NCI-H187 treated with DMSO at 0.1 percent for 48 hours (cell line): ENCODE data around the gene GRAMD2A.

Experiments used
- DNase-seq: peaks from one replicate; lab custom pipeline; 2025; lab: John Stamatoyannopoulos, UW

GRAMD2A gene

DNA sequence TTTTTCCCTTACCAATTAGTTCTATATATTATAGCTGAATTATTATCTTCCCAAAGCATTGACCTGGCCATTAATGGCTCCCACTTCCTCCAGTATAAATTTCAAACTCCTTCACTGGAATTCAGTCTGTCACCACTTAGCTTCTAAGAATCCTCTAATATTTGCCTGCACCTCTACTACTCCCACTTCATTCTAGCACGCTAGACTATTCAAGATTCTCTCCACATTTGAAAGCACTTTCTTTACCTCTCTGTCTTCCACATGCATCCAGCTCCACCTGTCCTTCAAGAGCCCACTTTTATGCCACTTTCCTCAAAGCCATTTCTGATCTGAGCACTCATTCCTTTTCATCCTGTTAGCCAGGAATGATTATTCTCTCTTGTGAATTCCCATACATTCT lies 64.4 kb downstream of the GRAMD2A start:
- DNase-seq = no peak

DNA sequence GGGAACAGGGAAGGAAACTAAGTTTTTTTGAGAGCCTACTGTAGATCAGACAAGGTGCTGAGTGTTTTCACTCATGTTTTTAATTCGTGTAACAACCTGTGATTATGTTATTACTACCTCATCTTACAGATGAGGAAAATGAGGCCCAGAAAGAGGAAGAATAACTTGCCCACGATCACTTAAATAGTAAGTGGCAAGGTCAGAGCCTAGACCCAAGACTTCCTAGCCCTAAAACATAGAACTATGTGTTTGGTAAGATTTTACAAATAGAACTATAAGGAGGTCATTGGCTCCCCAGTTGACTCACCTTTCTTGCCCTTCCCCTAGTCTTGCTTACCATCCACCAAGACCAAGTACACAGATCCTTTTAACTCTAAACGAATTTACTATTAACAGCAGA lies 65.7 kb downstream of the GRAMD2A start:
- DNase-seq = no peak

DNA sequence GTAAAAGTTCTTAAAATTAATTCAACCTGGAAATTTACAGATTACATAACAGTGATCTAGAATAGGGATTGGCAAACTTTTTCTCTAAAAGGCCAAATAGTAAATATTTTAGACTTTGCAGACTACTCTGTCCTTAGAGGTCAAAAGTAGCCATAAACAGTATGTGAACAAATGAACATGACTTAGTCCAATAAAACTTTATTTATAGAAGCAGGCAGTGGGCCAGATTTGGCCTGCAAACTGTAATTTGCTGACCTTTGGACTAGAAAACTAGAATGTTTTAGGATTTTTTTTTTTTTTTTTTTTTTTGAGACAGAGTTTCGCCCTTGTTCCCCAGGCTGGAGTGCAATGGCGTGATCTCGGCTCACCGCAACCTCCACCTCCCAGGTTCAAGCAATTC lies 67.3 kb downstream of the GRAMD2A start:
- DNase-seq = no peak

DNA sequence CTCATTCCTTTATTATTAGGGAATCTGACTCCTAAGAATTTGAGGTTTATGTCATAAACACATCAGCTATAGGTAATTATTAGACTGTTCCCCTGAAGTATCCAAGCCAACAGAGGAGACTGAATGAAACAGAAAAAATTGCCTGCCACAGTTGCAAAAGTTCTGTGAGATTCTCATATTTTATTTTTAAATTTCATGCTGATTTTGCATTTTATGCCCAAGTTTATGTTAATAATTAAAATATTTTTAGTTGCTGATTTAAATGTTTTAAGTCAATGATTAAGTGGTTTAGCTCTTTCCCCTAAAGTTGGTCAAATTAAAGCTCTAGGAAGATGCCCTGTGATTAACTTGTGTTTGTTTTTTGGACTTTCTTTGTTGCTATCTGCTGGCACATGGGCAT lies 69.2 kb downstream of the GRAMD2A start:
- no peak for DNase-seq

DNA sequence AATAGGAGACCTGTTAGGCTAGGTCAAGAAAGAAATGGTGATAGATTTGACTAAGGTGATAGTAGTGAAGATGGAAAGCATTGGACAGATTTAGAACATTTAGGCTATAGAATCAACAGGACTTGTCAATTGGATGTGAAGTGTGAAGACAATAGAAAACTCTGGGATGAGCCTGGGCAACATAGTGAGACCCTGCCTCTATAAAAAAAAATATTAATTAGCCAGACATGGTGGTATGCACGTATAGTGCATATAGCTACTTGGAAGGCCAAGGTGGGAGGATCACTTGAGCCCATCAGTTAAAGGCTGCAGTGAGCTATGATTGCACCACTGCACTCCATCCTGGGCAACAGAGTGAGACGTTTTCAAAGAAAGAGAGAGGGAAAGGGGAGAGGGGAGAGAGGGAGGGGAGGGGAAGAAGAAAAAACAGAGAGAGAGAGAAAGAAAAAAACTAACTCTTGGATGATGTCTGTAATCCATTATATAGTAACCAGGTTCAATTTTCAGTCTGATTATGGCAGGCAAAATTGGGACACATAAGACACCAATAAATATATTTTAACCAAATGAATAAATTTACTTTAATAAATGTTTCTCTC lies 69.8 kb downstream of the GRAMD2A start:
- no peak for DNase-seq

DNA sequence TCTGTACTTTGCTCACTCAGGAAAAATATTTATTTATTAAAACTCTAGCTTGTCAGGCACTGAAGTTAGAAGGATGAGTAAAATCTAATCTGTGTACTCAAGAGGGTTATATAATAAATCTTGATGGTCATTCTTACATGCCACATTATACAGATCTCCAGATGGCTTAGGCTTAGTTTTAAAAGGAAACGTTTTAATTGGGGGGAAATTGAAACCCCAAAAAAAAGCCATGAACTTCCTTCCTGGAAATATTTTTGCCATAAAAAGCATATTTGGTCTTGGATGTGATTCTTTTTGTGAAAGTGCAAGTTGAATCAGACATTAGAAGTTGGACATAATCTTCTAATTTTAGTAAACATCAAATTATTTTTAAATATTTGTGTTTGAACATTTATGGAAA lies 73.4 kb downstream of the GRAMD2A start:
- no peak for DNase-seq

DNA sequence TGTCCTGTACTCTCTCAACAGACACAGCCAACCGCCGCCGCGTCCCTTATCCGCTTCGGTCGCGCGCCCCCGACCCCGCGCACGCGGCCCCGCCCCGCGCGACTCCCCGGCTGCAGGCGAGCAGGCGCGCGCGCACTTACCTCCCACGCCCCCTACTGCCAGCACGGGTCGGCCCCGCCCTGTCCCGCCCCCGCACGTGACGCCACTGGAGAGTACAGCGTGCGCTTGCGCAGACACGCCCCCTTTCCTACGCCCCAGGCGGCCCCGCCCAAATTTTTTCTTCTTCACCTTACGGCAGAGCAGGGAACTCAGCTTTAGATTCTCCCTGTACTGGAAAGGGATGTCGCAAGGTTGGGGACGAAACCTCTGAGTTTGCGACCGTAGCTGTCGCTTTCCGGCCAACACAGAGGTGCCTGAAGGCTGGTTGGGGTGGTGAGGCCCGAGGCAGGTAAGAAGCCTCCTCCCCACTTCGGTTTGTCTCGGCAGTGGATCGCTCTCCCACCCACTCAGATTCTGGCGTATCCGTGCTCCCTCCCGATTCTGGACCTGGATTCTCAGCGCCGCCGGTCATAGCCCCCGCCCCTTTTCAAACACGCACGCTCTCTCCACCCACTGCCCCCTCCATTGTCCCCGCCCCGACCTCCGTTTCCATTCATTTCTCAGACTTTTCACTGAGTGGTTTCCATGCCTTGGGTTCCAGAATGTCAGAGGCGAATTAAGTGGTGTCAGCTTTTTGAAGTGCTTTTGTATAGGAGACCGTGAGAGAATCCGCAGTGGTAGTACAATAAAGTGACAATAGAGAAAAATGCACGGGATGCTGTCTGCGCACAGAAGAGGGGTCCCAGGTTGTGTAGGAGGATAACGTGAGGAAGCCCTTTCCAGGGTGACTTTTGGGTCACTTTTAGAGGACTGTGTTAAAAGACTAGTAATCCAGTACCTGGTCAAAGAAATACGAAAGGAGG lies 79.3 kb downstream of the GRAMD2A start, which contains the start of the genes MYO9A and SENP8:
MYO9A (minus strand) TSS at position 134 of the 962 bp plus-strand sequence. CDS start 71,587 bp downstream, outside the sequence.
SENP8 (plus strand) TSS at position 387 of the 962 bp plus-strand sequence. CDS start 21,221 bp downstream, outside the sequence.
- peak; percentile 95 for DNase-seq

DNA sequence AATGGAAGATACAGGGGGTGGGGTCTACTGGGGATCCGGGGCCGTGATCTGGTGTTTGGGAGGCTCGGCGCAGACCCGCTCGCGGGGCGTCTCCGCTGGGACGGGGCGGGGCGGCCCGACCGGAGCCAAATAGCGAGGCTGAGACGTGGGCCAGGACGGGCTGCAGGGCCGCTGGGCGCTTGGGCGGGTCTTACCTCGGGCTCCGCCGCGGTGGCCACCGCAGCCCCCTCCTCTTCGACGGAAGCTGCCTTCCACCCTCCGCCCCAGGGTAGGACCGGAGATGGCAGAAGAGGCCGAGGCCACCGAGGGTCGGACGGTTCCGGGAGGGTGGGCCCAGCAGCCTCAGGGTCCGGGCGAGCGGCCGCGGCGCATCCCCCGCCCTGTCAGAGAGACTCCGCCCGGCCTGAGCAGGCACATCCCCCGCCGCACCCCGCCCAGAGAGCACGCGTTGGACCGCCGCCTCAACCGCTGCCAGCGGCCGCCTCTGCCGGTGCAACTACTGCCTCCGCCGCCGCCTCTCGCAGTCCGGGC lies 80.0 kb downstream of the GRAMD2A start:
- DNase-seq = no peak

DNA sequence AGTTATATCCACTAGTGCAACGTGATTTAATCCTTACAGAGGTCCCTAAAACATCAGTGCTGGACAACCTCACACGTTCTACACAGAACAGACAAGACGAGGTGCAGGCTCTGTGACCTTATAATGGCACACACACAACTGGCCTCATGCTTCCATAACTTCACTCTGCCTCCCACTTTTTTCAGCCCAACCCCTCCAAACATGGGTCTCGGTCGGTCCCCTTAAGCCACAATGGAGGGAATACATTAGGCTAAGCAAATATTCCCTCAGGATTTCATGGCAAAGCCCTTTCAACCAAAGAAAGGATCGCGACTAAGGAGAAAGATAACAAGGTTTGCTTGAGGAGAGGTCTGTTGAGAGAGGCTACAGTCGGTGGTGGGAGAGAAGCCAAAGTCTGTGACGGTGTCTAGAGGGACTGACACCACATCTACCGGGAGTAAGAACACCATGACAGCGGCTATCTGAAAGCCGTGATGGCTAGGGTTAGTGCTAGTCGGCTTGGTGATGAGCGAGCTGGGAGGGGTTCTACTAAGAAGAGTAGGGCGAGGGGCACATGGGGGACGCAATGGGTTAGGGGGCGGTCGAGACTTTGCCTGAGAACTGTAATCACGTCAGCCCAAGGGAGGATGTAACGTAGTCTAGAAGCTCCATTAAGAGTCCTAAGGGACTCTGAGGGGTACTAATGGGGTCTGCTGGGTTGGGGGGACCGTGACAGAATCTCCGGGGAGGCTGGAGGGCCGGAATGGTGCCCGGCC lies 80.7 kb downstream of the GRAMD2A start:
- no peak for DNase-seq

DNA sequence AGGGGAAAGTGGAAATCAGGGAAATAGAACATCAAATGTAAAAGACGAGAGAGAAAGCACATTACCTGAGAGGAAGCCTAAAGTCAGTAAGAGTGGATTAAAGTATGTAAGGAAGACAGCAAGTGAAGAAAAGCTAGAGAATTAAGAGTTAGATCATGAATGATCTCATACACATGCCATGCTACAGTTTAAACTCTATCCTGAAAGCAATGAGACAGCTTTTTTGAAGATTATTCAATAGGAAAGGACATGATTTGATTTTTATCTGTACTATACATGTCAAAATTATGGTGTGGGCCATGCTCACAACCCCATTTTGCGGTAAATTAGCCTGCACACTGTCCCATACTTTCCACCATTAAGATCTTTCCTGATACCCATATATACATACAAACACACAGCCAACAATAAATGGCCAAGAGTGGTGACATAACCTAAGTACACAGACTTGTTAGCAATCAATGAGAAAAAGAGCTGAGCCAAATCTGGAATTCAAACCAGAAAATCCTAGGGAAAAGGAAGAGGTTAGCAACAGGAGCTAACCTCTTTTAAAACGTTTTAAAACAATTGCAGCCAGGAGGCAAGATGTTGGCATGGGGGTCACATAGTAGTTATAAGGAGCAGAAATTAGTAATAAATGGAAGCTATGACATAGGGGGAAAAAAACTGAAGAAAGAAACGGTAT lies 84.1 kb downstream of the GRAMD2A start:
- no peak for DNase-seq

DNA sequence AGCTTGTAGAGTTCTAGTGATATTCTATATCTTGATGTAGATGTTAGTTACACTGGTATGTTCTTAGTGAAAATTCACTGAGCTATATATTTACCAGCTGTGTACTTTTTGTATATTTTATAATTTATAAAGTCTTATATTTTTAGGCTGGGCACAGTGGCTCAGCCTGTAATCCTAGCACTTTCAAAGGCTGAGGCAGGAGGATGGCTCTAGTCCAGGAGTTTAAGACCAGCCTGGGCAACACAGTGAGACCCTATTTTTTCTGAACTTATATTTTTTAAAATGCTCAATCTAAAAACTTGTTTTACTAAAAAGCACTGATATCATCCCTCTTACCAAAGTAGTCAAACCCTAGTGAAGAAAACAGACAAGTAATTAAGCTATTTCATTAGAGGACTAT lies 84.8 kb downstream of the GRAMD2A start:
- DNase-seq = no peak

DNA sequence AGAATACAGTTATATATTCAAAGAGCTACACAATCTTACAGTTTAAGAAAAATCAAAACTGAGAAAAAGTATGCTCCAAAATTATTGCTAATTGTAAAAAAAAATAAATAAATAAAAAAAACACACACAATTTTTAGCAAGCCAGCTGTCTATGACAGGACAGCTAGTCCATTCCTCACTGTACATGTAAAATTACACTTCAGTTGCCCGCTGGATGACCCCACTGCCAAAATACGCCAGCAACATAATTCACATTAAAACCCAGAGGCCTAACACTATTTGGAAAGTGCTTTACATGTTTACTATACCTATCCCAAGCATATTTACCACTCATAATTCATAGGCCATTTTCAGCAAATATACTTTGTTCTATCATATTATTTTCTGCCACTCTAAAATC lies 85.5 kb downstream of the GRAMD2A start:
- no peak for DNase-seq

DNA sequence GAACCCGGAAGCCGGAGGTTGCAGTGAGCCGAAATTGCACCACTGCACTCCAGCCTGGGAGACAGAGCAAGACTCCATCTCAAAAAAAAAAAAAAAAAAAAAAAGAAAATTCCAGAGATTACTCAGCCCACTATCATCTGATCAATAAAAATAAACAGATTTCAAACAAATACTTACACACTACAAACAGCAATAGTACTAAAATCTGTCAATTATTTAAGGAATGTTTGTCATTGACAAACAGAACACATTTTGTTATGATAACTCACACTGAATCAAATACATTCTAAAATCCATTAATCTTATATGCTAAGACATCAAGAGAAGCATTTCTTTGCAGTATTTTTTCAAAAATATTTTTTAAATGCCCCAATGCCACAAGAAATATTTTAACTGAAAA lies 87.2 kb downstream of the GRAMD2A start:
- DNase-seq = no peak
